A673 (cell line): ENCODE data around the gene RHOA. TPM values are rescaled to one million over a fixed set of nuclear protein-coding genes. Genes with fewer than 3 reads are reported as not detected.

Experiments used
- BruUV-seq: library from RNA; stranded (reverse); fragments of 400-500 nt; replicated peaks from 2 replicates; lab custom pipeline; 2021; lab: Mats Ljungman, UMichigan
- CTCF ChIA-PET: fragments of 300-600 bp; sonication (Branson Sonifier 250); formaldehyde crosslinking; loops from one replicate; lab custom pipeline; 2022; ENCODE audit warnings: antibody characterized with exemption; lab: Charles Lee
- POLR2A ChIA-PET: fragments of 300-600 bp; sonication (Branson Sonifier 250); formaldehyde crosslinking; loops from one replicate; lab custom pipeline; 2022; ENCODE audit warnings: antibody characterized with exemption; ENCODE audit not compliant: low non-redundant PET; lab: Charles Lee
- DNase-seq: peaks from one replicate; pipeline ENCODE4 v3.0.0-alpha.2; 2015; ENCODE audit warnings: low spot score
- H3K27ac ChIP-seq: fragments of 200-600 bp; sonication (generic); 2 replicates; pipeline ENCODE4 v1.5.1; 2016; ENCODE audit warnings: mixed run types, low read depth, mild to moderate bottlenecking, mixed read lengths, antibody characterized with exemption, low read length; ENCODE audit not compliant: poor library complexity, severe bottlenecking
- H3K27me3 ChIP-seq: fragments of 200-600 bp; sonication (generic); replicated peaks from 2 replicates; pipeline ENCODE4 v1.6.1; 2017; ENCODE audit warnings: mixed run types, low read depth, mild to moderate bottlenecking, mixed read lengths, antibody characterized with exemption, low read length; ENCODE audit not compliant: insufficient read depth, poor library complexity
- H3K36me3 ChIP-seq: fragments of 200-600 bp; sonication (generic); 2 replicates; pipeline ENCODE4 v1.6.1; 2016; ENCODE audit warnings: mixed run types, mild to moderate bottlenecking, mixed read lengths, antibody characterized with exemption, low read length; ENCODE audit not compliant: insufficient read depth, poor library complexity, severe bottlenecking
- H3K4me1 ChIP-seq: fragments of 200-600 bp; sonication (generic); 2 replicates; pipeline ENCODE4 v1.6.1; 2017; ENCODE audit warnings: mixed run types, mild to moderate bottlenecking, mixed read lengths, antibody characterized with exemption, low read length; ENCODE audit not compliant: insufficient read depth, poor library complexity, severe bottlenecking
- H3K4me3 ChIP-seq: fragments of 200-600 bp; sonication (generic); 2 replicates; pipeline ENCODE4 v1.5.1; 2016; ENCODE audit warnings: low read depth, mixed run types, mild to moderate bottlenecking, mixed read lengths, low read length; ENCODE audit not compliant: poor library complexity, severe bottlenecking
- H3K9me3 ChIP-seq: fragments of 200-600 bp; sonication (generic); 2 replicates; pipeline ENCODE4 v1.6.1; 2016; ENCODE audit warnings: mixed run types, low read depth, mild to moderate bottlenecking, mixed read lengths, antibody characterized with exemption, low read length; ENCODE audit not compliant: poor library complexity, severe bottlenecking
- CTCF ChIP-seq: fragments of 300-800, 200-600 bp; sonication (generic); conservative IDR thresholded peaks from 2 replicates; pipeline ENCODE4 v1.5.1; 2017; ENCODE audit warnings: low read depth, mild to moderate bottlenecking, antibody characterized with exemption, low read length, moderate library complexity, mixed read lengths
- EZH2 ChIP-seq: fragments of 200-600 bp; sonication (generic); IDR thresholded peaks from 2 replicates; pipeline ENCODE4 v1.6.1; 2017; ENCODE audit warnings: borderline replicate concordance, low read depth, mild to moderate bottlenecking, mixed read lengths, antibody characterized with exemption, low read length; ENCODE audit not compliant: poor library complexity, severe bottlenecking
- intact Hi-C: fragments of 100-400 bp; cut with micrococcal nuclease; formaldehyde crosslinking; loops from one replicate; pipeline ENCODE4 v1.10.0; 2022; ENCODE audit not compliant: unreplicated experiment
- total RNA-seq: library from RNA; stranded (reverse); gene quantifications from 2 replicates; pipeline ENCODE4 v1.2.3, GENCODE V29; 2021

RHOA gene
- total RNA-seq, 1 experiment from 2014 or later, result 198 TPM

GRCh38 chr3:49416867-49417266 is 5.1 kb upstream of the RHOA start:
- H3K36me3 ChIP-seq, result no peaks in the 10 kb centered on the region
- TF ChIP-seq CTCF, result no peak
- TF ChIP-seq EZH2, result no peak
- H3K27me3 ChIP-seq, result no peaks in the 10 kb centered on the region
- intact Hi-C loops, result loop anchor here (10.0 kb wide), 1 partner anchor 62 kb away; the partner anchor contains the start of gene GPX1
- H3K4me1 ChIP-seq, result no peaks in the 10 kb centered on the region
- no peak overlapping the region for H3K27ac ChIP-seq
- no peak overlapping the region for H3K4me3 ChIP-seq
- no peaks in the 10 kb centered on the region for H3K9me3 ChIP-seq
- no TSS peak for BruUV-seq
- CTCF ChIA-PET, result no interaction called here
- POLR2A ChIA-PET, result no interaction called here
- DNase-seq, result no peak

- intact Hi-C loops, result loop anchor here (10.0 kb wide), 1 partner anchor 61 kb away; the partner anchor contains the start of gene GPX1
- BruUV-seq, result no TSS peak
- H3K27ac ChIP-seq, result no peak overlapping the region
Measured at GRCh38 chr3:49415931-49416601, 4.3 kb upstream of the RHOA start.

GRCh38 chr3:49414753-49415152 is 3.0 kb upstream of the RHOA start:
- Histone ChIP-seq H3K9me3 (no peaks in the 10 kb centered on the region), H3K27me3 (no peaks in the 10 kb centered on the region), H3K4me1 (no peaks in the 10 kb centered on the region), H3K36me3 (no peaks in the 10 kb centered on the region), H3K27ac (no peak overlapping the region), H3K4me3 (no peak overlapping the region)
- ChIA-PET POLR2A (no interaction called here), CTCF (no interaction called here)
- no peak for DNase-seq
- no peak for TF ChIP-seq CTCF
- no peak for TF ChIP-seq EZH2
- no TSS peak for BruUV-seq
- intact Hi-C loops, result loop anchor here (10.0 kb wide), 1 partner anchor 60 kb away; the partner anchor contains the start of gene GPX1

More at GRCh38 chr3:49415931-49416601, 4.3 kb upstream of the RHOA start:
- H3K4me1 ChIP-seq, result no peaks in the 10 kb centered on the region
- TF ChIP-seq CTCF (no peak), EZH2 (no peak)
- CTCF ChIA-PET, result no interaction called here
- no peak for DNase-seq
- POLR2A ChIA-PET, result interaction anchor here (0.6 kb wide), 1 partner anchor 402 kb away, joined by 21 read pairs; no protein-coding TSS in a partner anchor
- H3K36me3 ChIP-seq, result no peaks in the 10 kb centered on the region
- H3K4me3 ChIP-seq, result no peak overlapping the region
- no peaks in the 10 kb centered on the region for H3K27me3 ChIP-seq
- H3K9me3 ChIP-seq, result no peaks in the 10 kb centered on the region
